Activated naive CD4-positive, alpha-beta T cell treated with anti-CD3 and anti-CD28 coated beads, Interleukin-2, amount 50 U/mL, for 72 hours (primary cell): ENCODE results near the gene CCL26. TPM values are rescaled to one million over a fixed set of nuclear protein-coding genes. Genes with fewer than 3 reads are reported as not detected.

Source experiments
- ATAC-seq, 2 donors: fragments of 150-1000 bp; cut with Tn5 transposase; 2 replicates each; pipeline ENCODE4 v1.10.0; 2021; ENCODE audit warnings: mild to moderate bottlenecking in 2 of 2, moderate library complexity in 2 of 2
- DNase-seq, 2 donors: peaks; one replicate each; pipeline ENCODE4 v3.0.0; 2021 to 2022; ENCODE audit warnings: low spot score in 2 of 2
- H3K27ac Mint-ChIP-seq, 2 donors: one replicate each; pipeline ENCODE4 v1.8.0; 2022; ENCODE audit warnings: mild to moderate bottlenecking in 2 of 2, mixed read lengths in 2 of 2
- H3K36me3 Mint-ChIP-seq, 2 donors: one replicate each; pipeline ENCODE4 v1.8.0; 2022; ENCODE audit warnings: mixed read lengths in 2 of 2
- H3K9me3 Mint-ChIP-seq, 2 donors: one replicate each; pipeline ENCODE4 v1.8.0; 2022; ENCODE audit warnings: mixed read lengths in 2 of 2
- total RNA-seq, 2 donors: library from RNA; stranded (reverse); gene quantifications; one replicate each; pipeline ENCODE4 v1.2.3, GENCODE V29; 2022

The CCL26 gene
- not detected for total RNA-seq

GRCh38 chr7:75772081-75773077 lies at the start of gene CCL26:
Gene CCL26 (minus strand): TSS chr7:75772211. CDS start chr7:75772176, 35 bp downstream.
- DNase-seq (no peak), ATAC-seq (no peak)
- Mint-ChIP-seq H3K27ac (no peak within 1 kb of the TSS), H3K9me3 (no peaks in the 10 kb centered on the region), H3K36me3 (no peaks in the 10 kb centered on the region)

GRCh38 chr7:75820688-75821087 lies 48.7 kb upstream of the CCL26 start:
- Mint-ChIP-seq H3K27ac (no peak overlapping the region), H3K36me3 (no peaks in the 10 kb centered on the region), H3K9me3 (no peaks in the 10 kb centered on the region)
- DNase-seq, result no peak
- ATAC-seq, result no peak

GRCh38 chr7:75819711-75820110 lies 47.7 kb upstream of the CCL26 start:
- ATAC-seq, result no peak
- no peak for DNase-seq
- H3K36me3 Mint-ChIP-seq, result no peaks in the 10 kb centered on the region
- no peaks in the 10 kb centered on the region for H3K9me3 Mint-ChIP-seq
- H3K27ac Mint-ChIP-seq, result no peak overlapping the region

GRCh38 chr7:75818472-75818871 lies 46.5 kb upstream of the CCL26 start:
- ATAC-seq (no peak), DNase-seq (no peak)
- Mint-ChIP-seq H3K27ac (peak overlapping the region in 1 of 2 donors; percentile 74), H3K36me3 (no peaks in the 10 kb centered on the region), H3K9me3 (no peaks in the 10 kb centered on the region)

GRCh38 chr7:75817116-75817515 lies 45.1 kb upstream of the CCL26 start:
- H3K27ac Mint-ChIP-seq, result peak overlapping the region in 1 of 2 donors; percentile 40

GRCh38 chr7:75815418-75816064 lies 43.5 kb upstream of the CCL26 start:
- no peaks in the 10 kb centered on the region for H3K36me3 Mint-ChIP-seq
- ATAC-seq, result no peak
- H3K9me3 Mint-ChIP-seq, result no peaks in the 10 kb centered on the region
- no peak for DNase-seq
- no peak overlapping the region for H3K27ac Mint-ChIP-seq

More at GRCh38 chr7:75817116-75817515, 45.1 kb upstream of the CCL26 start:
- H3K9me3 Mint-ChIP-seq, result no peaks in the 10 kb centered on the region
- ATAC-seq (no peak), DNase-seq (no peak)
- H3K36me3 Mint-ChIP-seq, result no peaks in the 10 kb centered on the region

GRCh38 chr7:75814407-75814947 lies 42.5 kb upstream of the CCL26 start:
- Mint-ChIP-seq H3K36me3 (no peaks in the 10 kb centered on the region), H3K27ac (no peak overlapping the region), H3K9me3 (no peaks in the 10 kb centered on the region)
- ATAC-seq, result no peak
- no peak for DNase-seq

GRCh38 chr7:75813781-75814236 lies 41.8 kb upstream of the CCL26 start, which contains the start of gene CCL24:
Gene CCL24 (minus strand): TSS chr7:75813806. CDS start chr7:75813715, 91 bp downstream.
- Mint-ChIP-seq H3K9me3 (no peaks in the 10 kb centered on the region), H3K36me3 (no peaks in the 10 kb centered on the region), H3K27ac (no peak within 1 kb of the TSS)
- no peak for DNase-seq
- no peak for ATAC-seq

- Mint-ChIP-seq H3K27ac (no peak overlapping the region), H3K36me3 (no peaks in the 10 kb centered on the region), H3K9me3 (no peaks in the 10 kb centered on the region)
- ATAC-seq (no peak), DNase-seq (no peak)
These were observed 41.1 kb upstream of the CCL26 start for GRCh38 chr7:75813084-75813483.

- ATAC-seq, result no peak
- DNase-seq, result no peak
- H3K36me3 Mint-ChIP-seq, result peaks cover under 1 to 6% of the 10 kb centered on the region in 2 donors
- no peak overlapping the region for H3K27ac Mint-ChIP-seq
- H3K9me3 Mint-ChIP-seq, result peaks cover 3 to 7% of the 10 kb centered on the region in 2 donors
These were observed 40.1 kb upstream of the CCL26 start for GRCh38 chr7:75811894-75812678.

- no peak for DNase-seq
- ATAC-seq, result no peak
- Mint-ChIP-seq H3K9me3 (peaks cover 9 to 11% of the 10 kb centered on the region in 2 donors), H3K36me3 (peaks cover 8 to 11% of the 10 kb centered on the region in 2 donors), H3K27ac (no peak overlapping the region)
These were observed 37.4 kb upstream of the CCL26 start for GRCh38 chr7:75809396-75809795.

- Mint-ChIP-seq H3K27ac (no peak overlapping the region), H3K9me3 (peaks cover 9 to 11% of the 10 kb centered on the region in 2 donors), H3K36me3 (peaks cover 8 to 11% of the 10 kb centered on the region in 2 donors)
- no peak for ATAC-seq
- no peak for DNase-seq
These were observed 36.1 kb upstream of the CCL26 start for GRCh38 chr7:75808106-75808505.

- H3K27ac Mint-ChIP-seq, result no peak overlapping the region
- ATAC-seq (no peak), DNase-seq (no peak)
- peaks cover 8 to 11% of the 10 kb centered on the region in 2 donors for H3K36me3 Mint-ChIP-seq
- peaks cover 9 to 11% of the 10 kb centered on the region in 2 donors for H3K9me3 Mint-ChIP-seq
These were observed 35.4 kb upstream of the CCL26 start for GRCh38 chr7:75807452-75807851.

- no peak overlapping the region for H3K27ac Mint-ChIP-seq
- no peak for ATAC-seq
- H3K36me3 Mint-ChIP-seq, result peaks cover 8 to 11% of the 10 kb centered on the region in 2 donors
- no peak for DNase-seq
- H3K9me3 Mint-ChIP-seq, result peaks cover 9 to 11% of the 10 kb centered on the region in 2 donors
These were observed 34.7 kb upstream of the CCL26 start for GRCh38 chr7:75806560-75807307.

GRCh38 chr7:75804705-75805104 lies 32.7 kb upstream of the CCL26 start:
- Mint-ChIP-seq H3K36me3 (peaks cover 8 to 11% of the 10 kb centered on the region in 2 donors), H3K9me3 (peaks cover 9 to 11% of the 10 kb centered on the region in 2 donors), H3K27ac (no peak overlapping the region)
- no peak for ATAC-seq
- DNase-seq, result no peak

GRCh38 chr7:75804004-75804403 lies 32.0 kb upstream of the CCL26 start:
- Mint-ChIP-seq H3K9me3 (peaks cover 9 to 11% of the 10 kb centered on the region in 2 donors), H3K27ac (no peak overlapping the region), H3K36me3 (peaks cover 8 to 11% of the 10 kb centered on the region in 2 donors)
- DNase-seq (no peak), ATAC-seq (no peak)
